ENCODE results near the gene IFNLR1. TPM values are rescaled to one million over a fixed set of nuclear protein-coding genes. Genes with fewer than 3 reads are reported as not detected.

Gene IFNLR1
- polyA plus RNA-seq, 1 donor (not counting 4 experiments of a cell fraction or from before 2014, with no cell fraction given) = 3.4 TPM

DNA sequence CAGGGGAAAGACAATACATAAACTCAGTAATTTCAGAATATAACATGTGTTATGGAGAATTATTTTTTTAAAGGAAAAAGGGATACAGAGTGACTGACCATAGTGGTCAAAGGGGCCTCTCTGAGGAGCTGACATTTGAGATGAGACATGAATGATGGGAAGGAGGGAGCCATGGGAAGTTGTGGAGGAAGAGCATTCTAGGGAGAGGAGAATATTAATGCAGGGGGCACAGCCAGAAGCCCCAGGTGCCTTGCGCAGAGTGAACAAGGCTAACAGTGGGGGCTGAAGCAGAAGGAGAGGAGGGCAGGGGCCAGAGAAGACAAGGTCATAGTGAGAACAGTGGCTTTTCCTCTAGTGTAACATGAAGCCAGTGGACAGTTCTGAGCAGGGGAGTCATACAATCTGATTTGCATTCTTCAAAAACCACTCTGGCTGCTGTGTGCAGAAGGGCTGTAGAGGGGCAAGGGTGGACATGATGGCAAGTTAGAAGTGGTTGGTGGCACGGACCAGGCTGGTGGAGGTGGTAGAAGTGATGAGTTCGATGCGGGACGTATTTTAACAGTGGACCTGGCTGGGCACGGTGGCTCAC lies 28.2 kb upstream of the IFNLR1 start:
- H3K9ac ChIP-seq (ENCODE audit: control insufficient read depth, extremely low read depth, insufficient read depth, low read length) = no peak overlapping the region
- no peaks in the 10 kb centered on the region for H3K9me1 ChIP-seq (ENCODE audit: control insufficient read depth, extremely low read depth, insufficient read depth, low read length)
- H3K36me3 ChIP-seq (ENCODE audit: control insufficient read depth in 2 of 2, extremely low read depth in 1 of 2, insufficient read depth in 2 of 2, low read length in 2 of 2) = no peaks in the 10 kb centered on the region
- H3K4me3 ChIP-seq (ENCODE audit: control insufficient read depth in 2 of 3, extremely low read depth in 1 of 3, insufficient read depth in 2 of 3, low read depth in 1 of 3, low read length in 3 of 3) = no peak overlapping the region
- no peak overlapping the region for H2AFZ ChIP-seq (ENCODE audit: control insufficient read depth, low read length)
- FAIRE-seq = no peak
- H3K4me1 ChIP-seq (ENCODE audit: control insufficient read depth, extremely low read depth, insufficient read depth, low read length) = no peaks in the 10 kb centered on the region
- dilution Hi-C loops (cut with MboI; ENCODE audit: extremely low pct_ligation_motif_present, low sequenced_read_pairs) = no loop called here
- H3K27ac ChIP-seq (ENCODE audit: control insufficient read depth, insufficient read depth, low read length) = no peak overlapping the region
- TF ChIP-seq EZH2 (IDR thresholded peaks at IDR 0.05; ENCODE audit: low read length) = no peak
- TF ChIP-seq, protein P1, sequence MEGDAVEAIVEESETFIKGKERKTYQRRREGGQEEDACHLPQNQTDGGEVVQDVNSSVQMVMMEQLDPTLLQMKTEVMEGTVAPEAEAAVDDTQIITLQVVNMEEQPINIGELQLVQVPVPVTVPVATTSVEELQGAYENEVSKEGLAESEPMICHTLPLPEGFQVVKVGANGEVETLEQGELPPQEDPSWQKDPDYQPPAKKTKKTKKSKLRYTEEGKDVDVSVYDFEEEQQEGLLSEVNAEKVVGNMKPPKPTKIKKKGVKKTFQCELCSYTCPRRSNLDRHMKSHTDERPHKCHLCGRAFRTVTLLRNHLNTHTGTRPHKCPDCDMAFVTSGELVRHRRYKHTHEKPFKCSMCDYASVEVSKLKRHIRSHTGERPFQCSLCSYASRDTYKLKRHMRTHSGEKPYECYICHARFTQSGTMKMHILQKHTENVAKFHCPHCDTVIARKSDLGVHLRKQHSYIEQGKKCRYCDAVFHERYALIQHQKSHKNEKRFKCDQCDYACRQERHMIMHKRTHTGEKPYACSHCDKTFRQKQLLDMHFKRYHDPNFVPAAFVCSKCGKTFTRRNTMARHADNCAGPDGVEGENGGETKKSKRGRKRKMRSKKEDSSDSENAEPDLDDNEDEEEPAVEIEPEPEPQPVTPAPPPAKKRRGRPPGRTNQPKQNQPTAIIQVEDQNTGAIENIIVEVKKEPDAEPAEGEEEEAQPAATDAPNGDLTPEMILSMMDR (optimal IDR thresholded peaks at IDR 0.05 in 1 of 3, IDR thresholded peaks at IDR 0.05 in 1 of 3, conservative IDR thresholded peaks at IDR 0.05 in 1 of 3; ENCODE audit: extremely low read depth in 1 of 3, insufficient read depth in 2 of 3, low read length in 3 of 3) = no peak
- no peaks in the 10 kb centered on the region for H3K79me2 ChIP-seq (ENCODE audit: control insufficient read depth, insufficient read depth, low read length)
- H3K9me3 ChIP-seq (ENCODE audit: control insufficient read depth, low read depth, low read length) = peaks cover 5% of the 10 kb centered on the region
- H3K27me3 ChIP-seq (ENCODE audit: control insufficient read depth, extremely low read depth, insufficient read depth, low read length) = peaks cover 47% of the 10 kb centered on the region
- no peaks in the 10 kb centered on the region for H4K20me1 ChIP-seq (ENCODE audit: control insufficient read depth, extremely low read depth, insufficient read depth, low read length)
- no peak for DNase-seq (ENCODE audit: low read depth, low spot score)
- H3K4me2 ChIP-seq (ENCODE audit: control insufficient read depth, extremely low read depth, insufficient read depth, low read depth, low read length) = no peak overlapping the region

DNA sequence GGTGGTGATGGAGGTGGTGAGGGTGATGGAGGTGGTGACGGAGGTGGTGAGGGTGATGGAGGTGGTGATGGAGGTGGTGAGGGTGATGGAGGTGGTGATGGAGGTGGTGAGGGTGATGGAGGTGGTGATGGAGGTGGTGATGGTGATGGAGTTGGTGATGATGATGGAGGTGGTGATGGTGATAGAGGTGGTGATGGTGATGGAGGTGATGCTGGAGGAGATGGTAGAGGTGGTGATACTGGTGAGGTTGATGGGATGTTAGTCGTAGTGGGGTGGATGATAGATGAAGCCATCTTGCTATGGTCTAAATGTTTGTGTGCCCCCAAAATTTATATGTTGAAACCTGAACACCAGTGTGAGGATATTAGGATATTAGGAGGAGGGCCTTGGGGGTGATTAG lies 25.3 kb upstream of the IFNLR1 start:
- Histone ChIP-seq H3K4me2 (ENCODE audit: control insufficient read depth, extremely low read depth, insufficient read depth, low read depth, low read length) (no peak overlapping the region), H3K9me3 (ENCODE audit: control insufficient read depth, low read depth, low read length) (peaks cover 5% of the 10 kb centered on the region), H3K4me3 (ENCODE audit: control insufficient read depth in 2 of 3, extremely low read depth in 1 of 3, insufficient read depth in 2 of 3, low read depth in 1 of 3, low read length in 3 of 3) (no peak overlapping the region), H3K27me3 (ENCODE audit: control insufficient read depth, extremely low read depth, insufficient read depth, low read length) (peaks cover 47% of the 10 kb centered on the region), H3K79me2 (ENCODE audit: control insufficient read depth, insufficient read depth, low read length) (no peaks in the 10 kb centered on the region), H3K9me1 (ENCODE audit: control insufficient read depth, extremely low read depth, insufficient read depth, low read length) (no peaks in the 10 kb centered on the region), H3K9ac (ENCODE audit: control insufficient read depth, extremely low read depth, insufficient read depth, low read length) (no peak overlapping the region), H3K27ac (ENCODE audit: control insufficient read depth, insufficient read depth, low read length) (no peak overlapping the region), H4K20me1 (ENCODE audit: control insufficient read depth, extremely low read depth, insufficient read depth, low read length) (no peaks in the 10 kb centered on the region), H3K36me3 (ENCODE audit: control insufficient read depth in 2 of 2, extremely low read depth in 1 of 2, insufficient read depth in 2 of 2, low read length in 2 of 2) (no peaks in the 10 kb centered on the region), H2AFZ (ENCODE audit: control insufficient read depth, low read length) (no peak overlapping the region), H3K4me1 (ENCODE audit: control insufficient read depth, extremely low read depth, insufficient read depth, low read length) (no peaks in the 10 kb centered on the region)
- TF ChIP-seq EZH2 (IDR thresholded peaks at IDR 0.05; ENCODE audit: low read length) = no peak
- TF ChIP-seq, protein P1 (optimal IDR thresholded peaks at IDR 0.05 in 1 of 3, IDR thresholded peaks at IDR 0.05 in 1 of 3, conservative IDR thresholded peaks at IDR 0.05 in 1 of 3; ENCODE audit: extremely low read depth in 1 of 3, insufficient read depth in 2 of 3, low read length in 3 of 3) = no peak
- dilution Hi-C loops (cut with MboI; ENCODE audit: extremely low pct_ligation_motif_present, low sequenced_read_pairs) = no loop called here
- FAIRE-seq = no peak
- no peak for DNase-seq (ENCODE audit: low read depth, low spot score)
